Measurements from ENCODE around the gene VWA5B1.
A peak's percentile ranks its signal among the peaks of the same experiment; 100 is the strongest.
"Not testable (repeated sequence)": the region's sequence is repeated elsewhere in the genome, so short reads cannot be mapped to it uniquely, and the experiment has no call there.

Gene VWA5B1

GRCh38 chr1:20290624-20291597 lies at the start of gene VWA5B1:
Gene VWA5B1 (plus strand): TSS chr1:20290875. CDS start chr1:20310602, 19,727 bp downstream.
- DNase-seq: no peak

GRCh38 chr1:20242890-20243479 lies 47.7 kb upstream of the VWA5B1 start:
- DNase-seq: no peak

- DNase-seq: peak in 1 of 4 experiments; percentile 17
Observed at GRCh38 chr1:20248971-20249612, 41.6 kb upstream of the VWA5B1 start.

- DNase-seq: no peak
Observed at GRCh38 chr1:20250340-20250989, 40.2 kb upstream of the VWA5B1 start.

- no peak for DNase-seq
Observed at GRCh38 chr1:20252587-20252986, 38.1 kb upstream of the VWA5B1 start.

GRCh38 chr1:20255666-20256065 lies 35.0 kb upstream of the VWA5B1 start:
- no peak for DNase-seq

GRCh38 chr1:20259646-20260045 lies 31.0 kb upstream of the VWA5B1 start:
- DNase-seq: no peak

GRCh38 chr1:20261095-20261494 lies 29.6 kb upstream of the VWA5B1 start:
- no peak for DNase-seq

GRCh38 chr1:20262810-20263534 lies 27.7 kb upstream of the VWA5B1 start:
- DNase-seq: no peak

- no peak for DNase-seq
Observed at GRCh38 chr1:20265250-20265649, 25.4 kb upstream of the VWA5B1 start.

- no peak for DNase-seq
Observed at GRCh38 chr1:20266141-20266540, 24.5 kb upstream of the VWA5B1 start.

GRCh38 chr1:20266642-20267041 lies 24.0 kb upstream of the VWA5B1 start:
- DNase-seq: no peak

GRCh38 chr1:20271498-20272400 lies 18.9 kb upstream of the VWA5B1 start:
- no peak for DNase-seq

GRCh38 chr1:20273716-20274115 lies 17.0 kb upstream of the VWA5B1 start:
- not testable (repeated sequence) for DNase-seq

- no peak for DNase-seq
Observed at GRCh38 chr1:20275319-20275925, 15.3 kb upstream of the VWA5B1 start.

GRCh38 chr1:20276485-20277159 lies 14.1 kb upstream of the VWA5B1 start:
- DNase-seq: no peak

- no peak for DNase-seq
Observed at GRCh38 chr1:20278692-20279130, 12.0 kb upstream of the VWA5B1 start.

- DNase-seq: no peak
Observed at GRCh38 chr1:20279509-20279908, 11.2 kb upstream of the VWA5B1 start.

GRCh38 chr1:20280341-20280740 lies 10.3 kb upstream of the VWA5B1 start:
- no peak for DNase-seq

- DNase-seq: no peak
Observed at GRCh38 chr1:20280906-20281305, 9.8 kb upstream of the VWA5B1 start.
